Gastrocnemius medialis (tissue), 4 donors: ENCODE data around the gene PRR15.

Source experiments
- CTCF ChIP-seq, 5 experiments: fragments of 450-650 bp in 3 of 5; fragments of 200-600 bp in 2 of 5; sonication (generic) in 2 of 5; IDR thresholded peaks in 4 of 5; conservative IDR thresholded peaks in 1 of 5; 1 replicate in 4 of 5; 2 replicates in 1 of 5; pipeline ENCODE4 v1.5.1; 2016 to 2019; ENCODE audit warnings: antibody characterized with exemption in 5 of 5, mild to moderate bottlenecking in 3 of 5, moderate library complexity in 3 of 5
- POLR2A ChIP-seq, 2 donors: fragments of 450-650 bp; IDR thresholded peaks; one replicate each; pipeline ENCODE4 v1.6.1; 2017; ENCODE audit warnings: antibody characterized with exemption in 2 of 2, mild to moderate bottlenecking in 2 of 2, moderate library complexity in 2 of 2

GRCh38 chr7:29604052-29604451 is 40.4 kb downstream of the PRR15 start:
- TF ChIP-seq CTCF (IDR thresholded peaks at IDR 0.05 in 4 of 5, conservative IDR thresholded peaks at IDR 0.05 in 1 of 5) (no peak), POLR2A (IDR thresholded peaks at IDR 0.05) (no peak)
